ENCODE data around the gene TUBA4A. TPM values are rescaled to one million over a fixed set of nuclear protein-coding genes. Genes with fewer than 3 reads are reported as not detected.

TUBA4A gene
- 10 to 100 TPM; 24.7 to 51.2 (median 38.0) TPM for polyA plus RNA-seq (ENCODE audit: insufficient read depth in 1 of 5, insufficient read length in 5 of 5, low replicate concordance in 1 of 5)
- long read RNA-seq, donor 1, transcript TUBA4A-201 (4 exons, 2,162 nt), result major isoform, 14 of 79 reads
- long read RNA-seq, donor 1, partial matches to known transcripts, result 21 of 79 reads
- long read RNA-seq, donor 1, other reads (novel, unspliced or antisense), result 42 of 79 reads
- long read RNA-seq, donor 2, transcript TUBA4A-201 (4 exons, 2,162 nt), result major isoform, 9 of 11 reads
- long read RNA-seq, donor 2, partial matches to known transcripts, result 0 of 11 reads
- long read RNA-seq, donor 2, other reads (novel, unspliced or antisense), result 0 of 11 reads
- long read RNA-seq, donor 3, transcript TUBA4A-201 (4 exons, 2,162 nt), result major isoform, 6 of 6 reads
- long read RNA-seq, donor 3, partial matches to known transcripts, result 0 of 6 reads
- long read RNA-seq, donor 3, other reads (novel, unspliced or antisense), result 0 of 6 reads
- long read RNA-seq, donor 4, transcript TUBA4A-201 (4 exons, 2,162 nt), result major isoform, 7 of 13 reads
- long read RNA-seq, donor 4, partial matches to known transcripts, result 6 of 13 reads
- long read RNA-seq, donor 4, other reads (novel, unspliced or antisense), result 0 of 13 reads
- long read RNA-seq, donor 5, transcript TUBA4A-201 (4 exons, 2,162 nt), result major isoform, 18 of 25 reads
- long read RNA-seq, donor 5, partial matches to known transcripts, result 6 of 25 reads
- long read RNA-seq, donor 5, other reads (novel, unspliced or antisense), result 0 of 25 reads
- long read RNA-seq, donor 6, transcript TUBA4A-201 (4 exons, 2,162 nt), result major isoform, 20 of 27 reads
- long read RNA-seq, donor 6, partial matches to known transcripts, result 5 of 27 reads
- long read RNA-seq, donor 6, other reads (novel, unspliced or antisense), result 0 of 27 reads
- long read RNA-seq, donor 7, transcript TUBA4A-201 (4 exons, 2,162 nt), result major isoform, 6 of 21 reads
- long read RNA-seq, donor 7, partial matches to known transcripts, result 14 of 21 reads
- long read RNA-seq, donor 7, other reads (novel, unspliced or antisense), result 0 of 21 reads
- long read RNA-seq, donor 8, transcript TUBA4A-201 (4 exons, 2,162 nt), result major isoform, 5 of 6 reads
- long read RNA-seq, donor 8, partial matches to known transcripts, result 0 of 6 reads
- long read RNA-seq, donor 8, other reads (novel, unspliced or antisense), result 0 of 6 reads

GRCh38 chr2:219253753-219254589 is at the start of gene TUBA4A:
TUBA4A (minus strand) TSS chr2:219253918; CDS start chr2:219253858, 60 bp downstream.
- DNase-seq, result peak; percentile 59 to 63

DNA sequence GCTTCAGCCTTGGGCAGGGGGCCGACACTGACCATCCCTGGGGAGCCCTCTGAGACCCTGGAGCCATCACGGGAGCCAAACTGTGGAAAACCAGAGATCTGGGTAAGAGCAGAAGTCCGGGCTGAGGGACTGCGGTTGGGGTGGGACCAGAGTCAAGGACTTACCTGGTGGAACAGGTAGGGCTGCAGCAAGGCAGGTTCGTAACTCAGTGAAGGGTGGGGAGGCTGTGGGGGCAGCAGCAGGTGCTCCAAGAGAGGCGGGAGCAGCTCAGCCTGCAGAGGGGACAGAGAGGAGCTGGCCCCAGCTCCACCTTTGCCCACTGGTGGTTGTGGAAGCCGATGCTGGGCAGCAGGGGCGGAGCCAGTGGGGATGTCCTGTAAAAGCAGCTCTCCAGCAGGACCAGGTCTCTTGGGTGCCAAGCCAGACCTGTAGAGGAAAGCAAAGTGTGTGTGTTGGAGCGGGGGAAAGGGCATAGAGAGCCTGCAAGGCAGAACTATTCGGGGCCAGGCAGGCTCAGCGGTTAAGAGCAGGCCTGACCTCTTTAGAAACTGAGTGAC is 48.8 kb upstream of the TUBA4A start:
- DNase-seq, result no peak

GRCh38 chr2:219300022-219300421 is 46.3 kb upstream of the TUBA4A start:
- no peak for DNase-seq

GRCh38 chr2:219299372-219299760 is 45.6 kb upstream of the TUBA4A start:
- no peak for DNase-seq

DNA sequence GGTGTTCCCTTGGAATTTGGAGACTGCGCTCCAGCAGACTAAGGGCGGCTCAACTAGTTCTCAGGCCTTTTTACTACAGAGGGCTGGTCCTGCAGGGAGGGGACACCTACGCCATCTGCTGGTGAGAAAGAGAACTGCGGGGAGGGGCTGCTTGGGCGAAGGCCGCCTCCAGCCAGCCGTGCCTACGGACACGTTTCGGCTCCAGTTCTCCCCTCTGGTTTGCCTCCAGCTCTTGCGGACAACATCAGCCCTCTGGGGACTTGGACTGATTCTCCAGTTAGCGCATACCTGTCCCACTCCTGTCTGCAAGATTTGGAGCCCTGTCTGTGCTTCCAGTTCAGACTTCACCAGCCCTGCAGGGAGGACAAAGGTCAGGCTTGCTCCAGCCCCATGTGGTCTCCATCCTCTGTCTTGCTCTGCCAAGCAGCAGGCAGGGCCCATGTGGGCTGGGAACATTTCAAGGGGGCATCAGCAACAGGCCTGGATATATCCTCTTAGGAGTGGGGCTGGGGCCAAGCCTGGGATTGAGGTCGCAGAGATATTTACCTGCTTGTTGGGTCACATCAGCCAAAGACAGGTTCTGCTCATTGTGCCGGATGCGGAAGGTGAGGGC is 45.1 kb upstream of the TUBA4A start:
- peak; percentile 64 to 78 for DNase-seq

GRCh38 chr2:219297766-219298456 is 44.2 kb upstream of the TUBA4A start:
- no peak for DNase-seq

DNA sequence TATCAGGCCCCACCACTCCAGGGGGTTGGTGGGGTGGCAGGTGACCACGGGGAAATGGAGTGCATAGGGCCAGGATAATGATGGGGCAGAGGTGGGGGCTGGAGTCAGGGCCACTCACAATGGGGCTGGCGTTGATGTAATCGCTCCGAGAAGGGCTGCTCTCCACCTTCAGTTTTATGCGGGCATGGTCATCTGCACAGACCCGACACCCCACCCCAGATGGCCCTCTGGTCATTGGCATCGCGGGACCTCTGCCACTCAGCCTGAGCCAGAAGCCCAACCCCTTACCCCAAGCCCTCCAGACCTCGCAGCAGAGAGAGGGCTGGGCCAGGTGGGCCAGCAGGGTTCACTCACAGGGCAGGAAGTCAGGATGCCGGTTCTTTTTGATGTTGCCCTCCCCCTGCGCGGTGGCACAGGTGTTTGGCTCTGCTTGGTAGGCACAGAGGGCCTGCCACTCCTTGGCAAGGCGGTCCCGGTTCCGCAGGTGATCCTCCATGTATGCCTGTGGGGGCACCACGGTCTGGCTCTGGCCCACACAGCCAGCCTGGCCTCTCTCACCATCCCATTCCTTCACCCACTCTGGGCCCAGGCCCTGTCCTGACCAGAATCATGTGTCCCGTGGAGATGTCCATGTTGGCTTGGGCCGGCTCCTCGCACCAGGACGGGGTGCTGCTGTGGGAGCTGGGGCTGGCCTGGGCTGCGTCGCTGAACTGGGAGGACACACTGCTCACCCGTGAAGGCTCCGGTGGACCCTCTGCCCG is 43.1 kb upstream of the TUBA4A start:
- no peak for DNase-seq

DNA sequence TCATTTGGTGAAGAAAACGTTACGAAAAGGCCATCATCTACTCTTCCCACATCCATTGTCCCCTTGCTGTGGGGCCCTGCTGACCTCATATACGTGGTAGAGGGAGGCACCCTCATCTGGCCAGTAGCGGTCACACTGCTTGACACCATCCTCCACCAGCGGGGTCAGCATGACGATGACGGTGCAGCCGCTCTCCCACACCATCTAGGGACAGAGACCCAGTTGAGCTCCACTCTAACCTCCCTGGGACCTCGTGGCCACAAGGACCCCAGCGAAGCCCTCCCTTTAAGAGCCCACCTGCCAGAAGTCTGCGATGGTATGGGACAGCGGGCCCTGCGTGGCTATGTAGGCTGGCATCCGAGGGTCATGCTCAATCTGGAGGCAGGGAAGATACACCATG is 42.4 kb upstream of the TUBA4A start:
- DNase-seq, result no peak

DNA sequence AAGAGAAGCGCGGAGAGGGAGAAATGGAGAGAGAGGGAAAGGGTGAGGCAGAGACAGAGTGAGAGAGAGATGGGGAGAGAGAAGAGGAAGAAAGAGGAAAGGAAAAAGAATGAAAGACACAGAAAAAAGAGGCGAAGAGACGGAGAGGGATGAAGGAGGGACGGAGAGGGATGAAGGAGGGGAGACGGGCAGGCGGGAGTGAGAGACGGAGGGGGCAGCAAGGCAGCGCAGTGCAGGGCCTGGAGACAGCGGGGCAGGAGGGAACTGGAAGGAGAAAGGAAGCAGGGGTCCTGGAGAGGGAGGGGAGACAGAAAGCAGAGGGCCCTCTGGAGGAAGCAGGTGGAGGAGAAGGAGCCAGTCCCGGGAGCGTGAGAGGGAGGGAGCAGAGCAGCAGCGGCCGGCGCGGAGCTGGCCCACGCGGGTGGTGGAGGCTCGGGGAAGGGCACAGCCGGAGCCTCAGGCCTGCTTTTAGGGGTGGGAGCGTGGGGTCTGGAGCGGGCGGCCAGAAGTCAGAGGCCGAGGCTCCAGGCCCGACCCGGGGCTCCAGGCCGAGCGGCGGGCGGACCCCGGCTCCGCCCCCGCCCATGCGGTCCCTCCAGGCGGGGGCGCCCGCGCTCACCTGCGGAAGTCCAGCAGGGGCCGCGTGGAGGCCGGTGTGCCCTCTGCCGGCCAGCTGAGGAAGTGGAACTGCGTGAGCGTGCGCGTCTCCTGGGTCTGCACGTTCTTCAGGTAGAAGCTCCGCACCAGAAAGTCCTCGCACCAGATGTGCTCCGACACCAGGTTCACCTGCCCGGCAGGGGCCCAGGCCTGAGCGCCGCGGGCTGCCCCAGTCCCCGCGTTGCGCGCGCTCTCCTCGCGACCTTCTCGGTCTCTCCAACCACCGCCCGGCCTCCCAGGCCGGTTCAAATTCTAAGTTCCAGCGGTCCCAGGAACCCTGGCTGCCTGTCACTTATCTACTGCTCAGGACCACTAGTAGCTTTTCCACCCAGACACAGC is 40.9 kb upstream of the TUBA4A start:
- DNase-seq, result peak; percentile 83 to 86

DNA sequence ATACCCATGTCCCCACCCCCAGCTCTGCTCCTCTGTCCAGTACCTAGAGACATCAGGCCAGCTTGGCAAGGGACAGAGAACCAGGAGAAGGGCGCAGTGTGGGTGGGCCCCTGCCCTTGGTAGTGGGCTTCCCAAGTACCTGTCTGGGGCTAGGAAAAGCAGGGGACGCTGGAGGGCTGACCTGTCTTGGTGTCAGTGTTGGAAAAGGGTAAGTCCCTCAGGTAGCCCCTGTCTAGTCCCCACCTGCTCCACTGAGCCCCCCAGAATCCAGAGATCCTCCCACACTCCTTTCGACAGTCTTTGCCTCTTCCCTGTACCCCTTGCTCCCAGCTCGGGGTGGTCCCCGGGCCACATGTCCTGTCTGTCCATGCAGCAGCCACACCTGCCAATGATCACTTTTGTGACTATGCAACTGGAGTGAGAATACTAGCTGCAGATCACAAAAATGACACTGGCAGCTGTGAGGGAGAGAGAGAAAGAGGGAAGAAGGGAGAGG is 40.1 kb upstream of the TUBA4A start:
- DNase-seq, result no peak

GRCh38 chr2:219292616-219293015 is 38.9 kb upstream of the TUBA4A start:
- DNase-seq, result no peak

DNA sequence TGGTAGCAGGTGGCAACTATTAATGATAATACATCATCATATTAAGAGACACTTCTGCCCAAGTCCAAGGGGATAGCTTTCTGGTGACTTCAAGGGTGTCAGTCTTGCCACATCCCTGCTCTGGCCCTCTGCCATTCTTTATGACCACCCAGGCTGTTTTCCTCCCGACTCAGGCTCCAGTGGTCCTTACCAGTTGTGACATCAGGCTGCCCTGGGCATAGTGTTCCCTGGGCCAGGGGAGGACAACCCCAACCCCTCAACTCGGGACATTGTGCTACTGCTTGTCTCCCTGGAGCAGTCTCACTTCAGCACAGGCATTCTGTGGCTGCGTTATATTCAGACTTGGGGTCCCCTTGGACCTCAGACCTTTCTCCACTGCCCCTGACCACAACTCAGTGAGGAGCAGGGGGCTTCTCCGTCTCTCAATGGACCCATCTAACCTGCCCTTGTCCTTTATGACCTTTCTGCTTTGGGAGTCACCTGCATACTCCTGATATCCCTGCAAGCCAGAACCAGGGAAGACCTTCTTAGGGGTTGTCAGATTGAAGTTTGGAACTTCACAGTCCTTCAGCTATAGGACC is 38.3 kb upstream of the TUBA4A start:
- DNase-seq, result no peak

- DNase-seq, result no peak
Observed at GRCh38 chr2:219291394-219291793, 37.7 kb upstream of the TUBA4A start.

DNA sequence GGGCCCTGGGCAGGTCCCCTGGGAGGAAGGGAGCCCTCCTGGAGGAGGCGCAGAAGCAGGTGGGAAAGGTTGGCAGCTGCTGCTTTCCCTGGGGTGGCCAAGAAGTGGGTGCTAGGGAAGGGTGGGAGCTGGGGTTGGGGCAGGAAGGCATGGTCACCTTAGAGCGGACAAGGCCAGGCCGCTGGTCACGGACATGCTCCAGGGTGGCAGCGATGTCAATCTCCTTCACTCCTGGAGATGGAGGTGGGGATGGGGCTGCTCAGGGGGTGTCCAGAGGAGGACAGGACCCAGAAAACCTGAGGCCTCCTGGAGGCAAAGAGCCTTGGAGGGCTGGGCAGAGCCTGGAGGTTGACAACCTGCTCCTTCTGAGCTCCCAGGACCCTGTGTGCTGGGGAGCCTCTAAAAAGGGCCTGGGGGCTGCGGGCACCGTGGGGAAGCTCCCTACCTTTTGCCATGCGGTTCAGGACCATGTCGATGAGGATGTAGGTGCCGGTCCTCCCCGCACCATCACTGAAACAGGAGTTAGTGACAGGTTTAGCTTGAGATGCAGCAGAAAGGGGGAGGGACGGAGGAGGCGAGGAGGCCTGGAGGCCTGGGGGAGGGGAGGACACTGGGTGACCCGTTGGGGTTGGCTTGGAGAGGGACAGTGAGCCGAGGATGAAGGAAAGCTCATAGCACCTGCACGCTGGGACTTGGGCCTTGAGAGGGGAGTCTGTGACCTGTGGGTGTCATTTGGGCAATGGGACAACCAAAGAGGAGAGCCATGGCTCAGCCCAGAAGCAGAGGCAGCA is 36.9 kb upstream of the TUBA4A start:
- no peak for DNase-seq

DNA sequence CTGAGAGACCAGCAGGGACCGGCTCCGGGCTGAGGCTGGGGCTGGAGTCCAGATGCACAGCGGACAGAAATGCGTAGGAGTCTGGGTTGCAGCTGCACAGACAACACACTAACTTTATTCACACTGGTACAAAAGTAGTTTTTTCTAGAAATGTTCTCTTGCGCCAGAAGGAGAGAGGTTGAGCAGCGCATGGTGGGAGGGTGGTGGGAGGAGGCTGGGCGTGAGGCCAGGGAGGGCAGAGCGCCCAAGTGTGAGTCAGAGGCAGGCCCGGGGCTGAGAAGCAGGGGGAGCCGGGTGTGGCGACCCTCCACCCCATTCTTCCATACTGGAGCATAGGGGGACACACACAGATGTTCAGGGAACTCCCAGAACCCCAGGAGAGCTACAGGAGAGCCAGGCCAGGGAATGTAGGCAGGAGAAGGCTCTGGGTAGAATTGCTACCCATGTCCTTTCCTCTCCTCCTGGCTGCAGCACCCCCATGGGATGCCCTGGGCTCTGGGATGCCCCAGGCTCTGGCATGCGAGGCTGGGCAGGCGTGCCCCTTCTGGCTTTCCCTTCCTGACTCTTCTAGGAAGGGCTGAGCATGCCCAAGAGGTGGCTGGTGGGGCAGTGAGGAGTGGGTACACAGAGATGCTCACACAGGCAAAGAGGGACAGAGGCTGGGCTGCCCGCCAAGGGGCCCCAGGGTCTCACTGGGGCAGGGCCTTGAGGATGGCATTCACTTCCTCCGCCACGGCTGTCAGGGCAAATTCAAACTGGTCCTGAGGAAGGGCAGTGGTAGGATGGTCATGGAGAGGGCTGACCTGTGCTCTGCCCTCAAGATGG is 36.0 kb upstream of the TUBA4A start:
- peak; percentile 70 to 76 for DNase-seq

Measured in right lung (tissue), 10 donors.